Liver (tissue), 9 donors: ENCODE results near the gene BCL2. TPM values are rescaled to one million over a fixed set of nuclear protein-coding genes. Genes with fewer than 3 reads are reported as not detected.

Experiments used
- DNase-seq: peaks from one replicate; pipeline ENCODE4 v3.0.0-alpha.2; 2017; ENCODE audit warnings: low spot score
- H3K27ac ChIP-seq, 2 donors: one replicate each; pipeline ENCODE4 v1.7.0; 2013; ENCODE audit warnings: inconsistent platforms in 2 of 2, low read length in 2 of 2, control low read depth in 1 of 2, low read depth in 1 of 2, mild to moderate bottlenecking in 1 of 2
- H3K27me3 ChIP-seq, 4 donors: one replicate each; pipeline versions ENCODE4 v1.6.1 to v1.7.0; 2013; ENCODE audit warnings: low read length in 3 of 4, inconsistent platforms in 1 of 4, mild to moderate bottlenecking in 1 of 4, moderate library complexity in 1 of 4; ENCODE audit not compliant: control insufficient read depth in 4 of 4, insufficient read depth in 4 of 4
- H3K36me3 ChIP-seq, 4 donors: one replicate each; pipeline versions ENCODE4 v1.6.1 to v1.7.0; 2013; ENCODE audit warnings: low read length in 3 of 4, mild to moderate bottlenecking in 3 of 4, low read depth in 1 of 4, moderate library complexity in 1 of 4; ENCODE audit not compliant: control insufficient read depth in 4 of 4, insufficient read depth in 3 of 4
- H3K4me1 ChIP-seq, 4 donors: one replicate each; pipeline versions ENCODE4 v1.6.1 to v1.7.0; 2013; ENCODE audit warnings: low read length in 3 of 4, mild to moderate bottlenecking in 3 of 4, moderate library complexity in 1 of 4; ENCODE audit not compliant: control insufficient read depth in 4 of 4, insufficient read depth in 4 of 4
- H3K4me3 ChIP-seq, 3 donors: one replicate each; pipeline versions ENCODE4 v1.6.1 to v1.7.0; 2013; ENCODE audit warnings: low read length in 3 of 3, control low read depth in 1 of 3, low read depth in 1 of 3, mild to moderate bottlenecking in 1 of 3
- H3K9ac ChIP-seq, 2 donors: one replicate each; pipeline ENCODE4 v1.7.0; 2013; ENCODE audit warnings: low read length in 2 of 2, mild to moderate bottlenecking in 2 of 2, moderate library complexity in 2 of 2, control low read depth in 1 of 2, low read depth in 1 of 2
- H3K9me3 ChIP-seq, 4 donors: one replicate each; pipeline versions ENCODE4 v1.6.1 to v1.7.0; 2013; ENCODE audit warnings: low read length in 3 of 4; ENCODE audit not compliant: control insufficient read depth in 4 of 4
- EGR1 ChIP-seq, 2 donors: IDR thresholded peaks; 2 replicates each; pipeline ENCODE4 v1.6.1; 2016 to 2018; ENCODE audit warnings: antibody characterized with exemption in 2 of 2, low read depth in 2 of 2
- FOXA2 ChIP-seq: IDR thresholded peaks from 2 replicates; pipeline ENCODE4 v1.6.1; 2016; ENCODE audit warnings: antibody characterized with exemption
- HNF4G ChIP-seq: IDR thresholded peaks from 2 replicates; pipeline ENCODE4 v1.6.1; 2016; ENCODE audit warnings: antibody characterized with exemption
- JUND ChIP-seq, 2 donors: IDR thresholded peaks; 2 replicates each; pipeline ENCODE4 v1.6.1; 2016; ENCODE audit warnings: antibody characterized with exemption in 2 of 2
- MAX ChIP-seq: IDR thresholded peaks from 2 replicates; pipeline ENCODE4 v1.6.1; 2016; ENCODE audit warnings: antibody characterized with exemption
- NR2F2 ChIP-seq: IDR thresholded peaks from 2 replicates; pipeline ENCODE4 v1.6.1; 2016; ENCODE audit warnings: antibody characterized with exemption
- SP1 ChIP-seq: IDR thresholded peaks from 2 replicates; pipeline ENCODE4 v1.6.1; 2018; ENCODE audit warnings: antibody characterized with exemption, mild to moderate bottlenecking
- TAF1 ChIP-seq: conservative IDR thresholded peaks from 2 replicates; pipeline ENCODE4 v1.6.1; 2016; ENCODE audit warnings: antibody characterized with exemption, mild to moderate bottlenecking
- ZBTB33 ChIP-seq: IDR thresholded peaks from 2 replicates; pipeline ENCODE4 v1.6.1; 2016; ENCODE audit warnings: antibody characterized with exemption
- WGBS: extraction: QIAGEN DNeasy Blood & Tissue Kit; methylation state at CpG from one replicate; pipeline ENCODE4 v1.1.7; 2013; 5-methylcytosine and 5-hydroxymethylcytosine counted together
- polyA plus RNA-seq, 2 donors: library from polyadenylated mRNA; stranded (reverse) in 1 of 2; unstranded in 1 of 2; fragments of 200-250 nt in 1 of 2; fragments of >200 nt in 1 of 2; fragmentation: Nextera tagmentation in 1 of 2; extraction: Ambion mirVana in 1 of 2; gene quantifications; one replicate each; pipeline versions ENCODE4 v1.2.1 to v1.2.3, GENCODE V29; 2013 to 2015
- total RNA-seq, 2 donors: library from RNA; depleted of rRNA; stranded (reverse); fragments of >200 nt; gene quantifications; one replicate each; pipeline ENCODE4 v1.2.3, GENCODE V29; 2014
- TF ChIP-seq, protein P1 (sequence below): IDR thresholded peaks from 2 replicates; pipeline ENCODE4 v1.6.1; 2016; ENCODE audit warnings: antibody characterized with exemption
- TF ChIP-seq, protein P2 (sequence below): IDR thresholded peaks from 2 replicates; pipeline ENCODE4 v1.6.1; 2016; ENCODE audit warnings: antibody characterized with exemption, mild to moderate bottlenecking
- donor health status: healthy.
- donor health status: healthy.
- donor health status: healthy.
- donor health status: healthy.
- donor health status: healthy.

BCL2 gene
- total and polyA plus RNA-seq, 4 donors: 0.40 to 3.9 (median 1.4) TPM

DNA sequence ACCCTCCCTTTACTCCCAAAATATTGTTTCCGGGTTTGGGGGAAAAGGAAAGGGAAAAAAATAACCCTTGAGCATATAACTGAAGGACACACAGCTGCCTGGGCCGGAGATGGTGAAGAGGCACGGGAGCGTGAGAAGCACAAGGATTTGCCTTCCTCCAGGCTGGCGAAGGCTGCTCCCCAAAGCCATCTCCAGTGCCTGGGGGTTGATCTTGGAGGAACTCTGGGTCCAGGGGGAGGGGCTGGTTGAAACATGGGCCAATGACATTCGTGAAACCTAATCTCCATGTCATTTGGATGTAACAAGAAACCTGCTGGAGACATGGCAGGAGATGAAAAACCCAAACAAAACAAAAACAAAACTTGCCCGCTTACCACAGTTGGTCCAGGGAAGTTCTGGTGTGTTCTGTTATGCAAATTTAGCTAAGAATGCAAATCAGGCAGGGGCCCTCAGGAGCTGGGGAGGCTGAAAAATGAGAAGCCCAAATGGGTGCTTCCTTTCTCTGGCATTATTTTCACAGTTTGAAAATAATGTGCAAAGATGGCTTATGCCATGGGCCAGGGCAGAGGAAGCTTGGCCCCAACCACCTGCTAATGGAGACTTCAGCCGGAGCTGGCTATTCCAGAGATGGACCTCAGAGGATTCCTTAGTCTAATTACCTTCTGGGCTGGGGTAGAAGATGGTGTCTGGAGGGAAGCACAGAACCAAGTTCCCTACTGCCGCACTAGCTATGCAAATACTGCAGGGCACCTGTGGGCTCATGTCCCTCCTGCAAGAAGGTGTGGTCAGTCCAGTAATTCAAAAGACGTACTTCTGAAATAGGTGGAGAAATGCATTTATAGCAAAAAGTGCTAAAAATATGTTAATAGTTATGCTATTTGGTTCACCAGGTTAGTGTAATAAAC is 180.9 kb downstream of the BCL2 start:
- TF ChIP-seq, protein P1, sequence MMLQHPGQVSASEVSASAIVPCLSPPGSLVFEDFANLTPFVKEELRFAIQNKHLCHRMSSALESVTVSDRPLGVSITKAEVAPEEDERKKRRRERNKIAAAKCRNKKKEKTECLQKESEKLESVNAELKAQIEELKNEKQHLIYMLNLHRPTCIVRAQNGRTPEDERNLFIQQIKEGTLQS: no peak
- TF ChIP-seq MAX (no peak), FOXA2 (no peak), EGR1 (IDR thresholded peaks at IDR 0.05; ENCODE audit: low read depth in 2 of 2) (no peak), NR2F2 (peak; percentile 24)
- Histone ChIP-seq H3K36me3 (no peaks in the 10 kb centered on the region), H3K9me3 (no peaks in the 10 kb centered on the region), H3K27ac (no peak overlapping the region), H3K4me1 (peaks cover 0 to 13% (median 2%) of the 10 kb centered on the region in 4 donors), H3K9ac (no peak overlapping the region), H3K27me3 (no peaks in the 10 kb centered on the region), H3K4me3 (no peak overlapping the region)
- WGBS: 75% methylated on average over 10 of the region's 10 CpGs
- DNase-seq: no peak

DNA sequence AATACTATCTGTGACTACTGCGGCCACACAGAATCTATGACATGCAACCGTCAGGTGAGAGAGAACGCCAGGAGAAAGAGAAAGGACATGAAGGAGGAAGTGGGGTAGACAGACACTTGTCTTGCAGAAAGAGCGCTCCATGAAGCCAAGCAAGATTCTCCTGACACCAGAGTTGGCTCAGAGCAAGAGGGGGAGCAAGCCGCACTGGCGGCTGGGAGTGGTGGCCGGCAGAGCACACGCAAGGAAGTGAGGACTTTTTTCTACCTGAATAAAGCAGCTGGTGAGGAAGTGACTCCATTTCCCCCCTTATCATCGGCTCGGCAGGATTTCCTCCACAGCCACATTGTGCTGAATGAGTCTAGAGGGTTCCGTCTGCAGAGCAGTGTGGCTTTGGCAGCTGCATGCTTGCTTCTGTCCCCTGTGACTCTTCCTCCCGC is 181.6 kb downstream of the BCL2 start:
- Histone ChIP-seq H3K36me3 (no peaks in the 10 kb centered on the region), H3K9ac (no peak overlapping the region), H3K9me3 (no peaks in the 10 kb centered on the region), H3K4me1 (peaks cover 0 to 8% (median under 1%) of the 10 kb centered on the region in 4 donors), H3K4me3 (no peak overlapping the region), H3K27me3 (no peaks in the 10 kb centered on the region), H3K27ac (no peak overlapping the region)
- 65% methylated on average over 12 of the region's 12 CpGs for WGBS
- DNase-seq: no peak
- TF ChIP-seq SP1 (no peak), JUND (IDR thresholded peaks at IDR 0.05) (no peak), ZBTB33 (no peak), TAF1 (no peak), HNF4G (no peak), MAX (peak; percentile 53)
- TF ChIP-seq, protein P2, sequence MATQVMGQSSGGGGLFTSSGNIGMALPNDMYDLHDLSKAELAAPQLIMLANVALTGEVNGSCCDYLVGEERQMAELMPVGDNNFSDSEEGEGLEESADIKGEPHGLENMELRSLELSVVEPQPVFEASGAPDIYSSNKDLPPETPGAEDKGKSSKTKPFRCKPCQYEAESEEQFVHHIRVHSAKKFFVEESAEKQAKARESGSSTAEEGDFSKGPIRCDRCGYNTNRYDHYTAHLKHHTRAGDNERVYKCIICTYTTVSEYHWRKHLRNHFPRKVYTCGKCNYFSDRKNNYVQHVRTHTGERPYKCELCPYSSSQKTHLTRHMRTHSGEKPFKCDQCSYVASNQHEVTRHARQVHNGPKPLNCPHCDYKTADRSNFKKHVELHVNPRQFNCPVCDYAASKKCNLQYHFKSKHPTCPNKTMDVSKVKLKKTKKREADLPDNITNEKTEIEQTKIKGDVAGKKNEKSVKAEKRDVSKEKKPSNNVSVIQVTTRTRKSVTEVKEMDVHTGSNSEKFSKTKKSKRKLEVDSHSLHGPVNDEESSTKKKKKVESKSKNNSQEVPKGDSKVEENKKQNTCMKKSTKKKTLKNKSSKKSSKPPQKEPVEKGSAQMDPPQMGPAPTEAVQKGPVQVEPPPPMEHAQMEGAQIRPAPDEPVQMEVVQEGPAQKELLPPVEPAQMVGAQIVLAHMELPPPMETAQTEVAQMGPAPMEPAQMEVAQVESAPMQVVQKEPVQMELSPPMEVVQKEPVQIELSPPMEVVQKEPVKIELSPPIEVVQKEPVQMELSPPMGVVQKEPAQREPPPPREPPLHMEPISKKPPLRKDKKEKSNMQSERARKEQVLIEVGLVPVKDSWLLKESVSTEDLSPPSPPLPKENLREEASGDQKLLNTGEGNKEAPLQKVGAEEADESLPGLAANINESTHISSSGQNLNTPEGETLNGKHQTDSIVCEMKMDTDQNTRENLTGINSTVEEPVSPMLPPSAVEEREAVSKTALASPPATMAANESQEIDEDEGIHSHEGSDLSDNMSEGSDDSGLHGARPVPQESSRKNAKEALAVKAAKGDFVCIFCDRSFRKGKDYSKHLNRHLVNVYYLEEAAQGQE: no peak
